ENCODE results near the gene VAMP3.

The VAMP3 gene

GRCh38 chr1:7770997-7771822 lies at the start of gene VAMP3:
Gene VAMP3, plus strand, starts transcription at chr1:7771296. Its CDS starts 88 bp downstream, at chr1:7771384.
- peak; percentile 51 to 80 (median 78) for DNase-seq

- DNase-seq, result no peak
Measured at GRCh38 chr1:7721940-7722669, 49.0 kb upstream of the VAMP3 start.

- DNase-seq, result no peak
Measured at GRCh38 chr1:7722670-7723012, 48.5 kb upstream of the VAMP3 start.

- DNase-seq, result no peak
Measured at GRCh38 chr1:7726623-7727022, 44.5 kb upstream of the VAMP3 start.

- DNase-seq, result no peak
Measured at GRCh38 chr1:7727809-7728471, 43.2 kb upstream of the VAMP3 start.

- no peak for DNase-seq
Measured at GRCh38 chr1:7729761-7730160, 41.3 kb upstream of the VAMP3 start.

GRCh38 chr1:7732331-7732730 lies 38.8 kb upstream of the VAMP3 start:
- DNase-seq, result no peak

- no peak for DNase-seq
Measured at GRCh38 chr1:7733276-7733675, 37.8 kb upstream of the VAMP3 start.

- DNase-seq, result no peak
Measured at GRCh38 chr1:7738044-7738443, 33.1 kb upstream of the VAMP3 start.

GRCh38 chr1:7743346-7743745 lies 27.8 kb upstream of the VAMP3 start:
- DNase-seq, result no peak

GRCh38 chr1:7744882-7745281 lies 26.2 kb upstream of the VAMP3 start:
- no peak for DNase-seq

- DNase-seq, result no peak
Measured at GRCh38 chr1:7745783-7746182, 25.3 kb upstream of the VAMP3 start.

GRCh38 chr1:7747605-7748004 lies 23.5 kb upstream of the VAMP3 start:
- DNase-seq, result no peak

- DNase-seq, result no peak
Measured at GRCh38 chr1:7749126-7749525, 22.0 kb upstream of the VAMP3 start.

GRCh38 chr1:7751174-7751573 lies 19.9 kb upstream of the VAMP3 start:
- DNase-seq, result no peak

- peak; percentile 11 to 38 (median 24) for DNase-seq
Measured at GRCh38 chr1:7752512-7753417, 18.3 kb upstream of the VAMP3 start.

- no peak for DNase-seq
Measured at GRCh38 chr1:7753641-7754040, 17.5 kb upstream of the VAMP3 start.

- no peak for DNase-seq
Measured at GRCh38 chr1:7754234-7754633, 16.9 kb upstream of the VAMP3 start.

- no peak for DNase-seq
Measured at GRCh38 chr1:7755448-7755847, 15.6 kb upstream of the VAMP3 start.

- no peak for DNase-seq
Measured at GRCh38 chr1:7760245-7760644, 10.9 kb upstream of the VAMP3 start.

- no peak for DNase-seq
Measured at GRCh38 chr1:7761103-7761502, 10.0 kb upstream of the VAMP3 start.

GRCh38 chr1:7767176-7767575 lies 3.9 kb upstream of the VAMP3 start:
- no peak for DNase-seq

GRCh38 chr1:7768583-7768982 lies 2.5 kb upstream of the VAMP3 start:
- DNase-seq, result no peak

Measured in stimulated activated naive CD4-positive, alpha-beta T cell (primary cell).